B cell (primary cell): ENCODE results near the gene CFD. TPM values are rescaled to one million over a fixed set of nuclear protein-coding genes. Genes with fewer than 3 reads are reported as not detected.
"Not testable (repeated sequence)": the region's sequence is repeated elsewhere in the genome, so short reads cannot be mapped to it uniquely, and the experiment has no call there.

Experiments used
- ATAC-seq: fragments of 200-7000 bp; cut with Tn5 transposase; one replicate; pipeline ENCODE4 v1.10.0; 2021; ENCODE audit warnings: low read depth, mild to moderate bottlenecking, moderate number of reproducible peaks, moderate library complexity
- CTCF ChIA-PET: fragments of 350-600 bp; sonication (Branson Sonifier 250); formaldehyde crosslinking; loops from one replicate; lab custom pipeline; 2021; ENCODE audit warnings: antibody characterized with exemption, inconsistent platforms; lab: Charles Lee
- POLR2A ChIA-PET: fragments of 350-600 bp; sonication (Branson Sonifier 250); formaldehyde crosslinking; loops from one replicate; lab custom pipeline; 2021; ENCODE audit warnings: antibody characterized with exemption; lab: Charles Lee
- DNase-seq: peaks from one replicate; pipeline ENCODE4 v3.0.0; 2013
- H2AFZ ChIP-seq: 2 replicates; pipeline ENCODE4 v1.6.1; 2012; ENCODE audit warnings: mild to moderate bottlenecking, low read depth, low read length; ENCODE audit not compliant: insufficient read depth, poor library complexity, severe bottlenecking
- H3K27ac ChIP-seq, 2 donors: 1 replicate in 1 of 2; 2 replicates in 1 of 2; pipeline ENCODE4 v1.5.1; 2012 to 2013; ENCODE audit warnings: low read length in 2 of 2, mild to moderate bottlenecking in 2 of 2, moderate library complexity in 1 of 2
- H3K27me3 ChIP-seq, 4 experiments: fragments of 200-600 bp in 1 of 4; sonication (generic) in 1 of 4; replicated peaks in 1 of 4; 1 replicate in 2 of 4; 2 replicates in 2 of 4; pipeline versions ENCODE4 v1.6.1 to v1.7.0; 2013 to 2016; ENCODE audit warnings: low read length in 3 of 4, mild to moderate bottlenecking in 2 of 4, mixed read lengths in 1 of 4, moderate library complexity in 1 of 4; ENCODE audit not compliant: insufficient read depth in 4 of 4, control insufficient read depth in 3 of 4; ENCODE audit errors: control extremely low read depth in 1 of 4
- H3K36me3 ChIP-seq, 2 experiments: replicated peaks in 1 of 2; 1 replicate in 1 of 2; 2 replicates in 1 of 2; pipeline versions ENCODE4 v1.6.1 to v1.7.1; 2013; ENCODE audit warnings: low read length in 1 of 2; ENCODE audit not compliant: insufficient read depth in 2 of 2, control insufficient read depth in 1 of 2; ENCODE audit errors: control extremely low read depth in 1 of 2, extremely low read depth in 1 of 2
- H3K4me1 ChIP-seq, 2 donors: fragments of 200-600 bp in 1 of 2; sonication (generic) in 1 of 2; 1 replicate in 1 of 2; 2 replicates in 1 of 2; pipeline versions ENCODE4 v1.5.1 to v1.6.1; 2013 to 2017; ENCODE audit warnings: low read length in 2 of 2; ENCODE audit not compliant: control insufficient read depth in 2 of 2, insufficient read depth in 2 of 2
- H3K4me2 ChIP-seq: replicated peaks from 2 replicates; pipeline ENCODE3; 2012; ENCODE audit warnings: mild to moderate bottlenecking, low read depth, low read length; ENCODE audit not compliant: poor library complexity, severe bottlenecking
- H3K4me3 ChIP-seq, 5 experiments: fragments of 200-600 bp in 1 of 5; sonication (generic) in 1 of 5; 1 replicate in 3 of 5; 2 replicates in 2 of 5; pipeline versions ENCODE4 v1.5.1 to v1.7.0; 2011 to 2016; ENCODE audit warnings: low read length in 4 of 5, mild to moderate bottlenecking in 4 of 5, low read depth in 2 of 5, control low read depth in 1 of 5, moderate library complexity in 1 of 5; ENCODE audit not compliant: insufficient read depth in 1 of 5; ENCODE audit errors: control extremely low read depth in 1 of 5, extremely low read depth in 1 of 5
- H3K79me2 ChIP-seq: fragments of 200-600 bp; sonication (generic); one replicate; pipeline ENCODE4 v1.6.0; 2016; ENCODE audit warnings: low read length; ENCODE audit not compliant: control insufficient read depth, insufficient read depth
- H3K9ac ChIP-seq: fragments of 200-600 bp; sonication (generic); 2 replicates; pipeline ENCODE4 v1.6.1; 2017; ENCODE audit warnings: mild to moderate bottlenecking, low read length, moderate library complexity
- H3K9me3 ChIP-seq, 3 donors: one replicate each; pipeline versions ENCODE4 v1.6.1 to v1.7.1; 2013; ENCODE audit warnings: low read length in 2 of 3; ENCODE audit not compliant: control insufficient read depth in 2 of 3, insufficient read depth in 1 of 3; ENCODE audit errors: control extremely low read depth in 1 of 3
- H4K20me1 ChIP-seq: 2 replicates; pipeline ENCODE4 v1.6.0; 2012; ENCODE audit warnings: mild to moderate bottlenecking, low read length; ENCODE audit not compliant: insufficient read depth, control insufficient read depth, poor library complexity, severe bottlenecking
- H3K27ac Mint-ChIP-seq: one replicate; pipeline ENCODE4 v1.8.0; 2021; ENCODE audit warnings: mixed read lengths
- H3K27me3 Mint-ChIP-seq: one replicate; pipeline ENCODE4 v1.8.0; 2021; ENCODE audit warnings: mixed read lengths
- H3K4me1 Mint-ChIP-seq: one replicate; pipeline ENCODE4 v1.8.0; 2021; ENCODE audit warnings: mixed read lengths
- H3K4me3 Mint-ChIP-seq: one replicate; pipeline ENCODE4 v1.8.0; 2021; ENCODE audit warnings: mixed read lengths
- H3K9me3 Mint-ChIP-seq: one replicate; pipeline ENCODE4 v1.8.0; 2022; ENCODE audit warnings: mixed read lengths; ENCODE audit not compliant: insufficient read depth
- CTCF ChIP-seq: fragments of 200-600 bp; IDR thresholded peaks from one replicate; pipeline ENCODE4 v1.8.0; 2022; ENCODE audit warnings: antibody characterized with exemption, mild to moderate bottlenecking
- EZH2 ChIP-seq: IDR thresholded peaks from 2 replicates; pipeline ENCODE4 v1.6.1; 2012; ENCODE audit warnings: borderline replicate concordance, low read depth, mild to moderate bottlenecking, moderate library complexity, low read length; ENCODE audit not compliant: insufficient read depth, poor library complexity, severe bottlenecking
- WGBS: methylation state at CpG from one replicate; pipeline ENCODE4 v1.1.5; 2013; ENCODE audit warnings: missing lambda C conversion rate; ENCODE audit not compliant: insufficient coverage; 5-methylcytosine and 5-hydroxymethylcytosine counted together
- intact Hi-C: fragments of 100-400 bp; cut with micrococcal nuclease; formaldehyde crosslinking; loops from one replicate; pipeline ENCODE4 v1.10.0; 2022
- polyA plus RNA-seq: library from polyadenylated mRNA; depleted of rRNA; stranded (reverse); fragments of >200 nt; gene quantifications from 2 replicates; pipeline ENCODE4 v1.2.3, GENCODE V29; 2012
- total RNA-seq, 2 donors: library from RNA; stranded (reverse); fragments of 120-200 nt in 1 of 2; gene quantifications; 1 replicate in 1 of 2; 2 replicates in 1 of 2; pipeline versions ENCODE4 v1.2.3 to v1.2.4, GENCODE V29; 2013 to 2022

Gene CFD
- total and polyA plus RNA-seq, 2 donors (not counting 1 experiment from before 2014, with no cell fraction given) = 0.79 to 6.6 TPM

GRCh38 chr19:849195-849594 is 10.3 kb upstream of the CFD start:
- peaks cover 30% of the 10 kb centered on the region for H3K27me3 Mint-ChIP-seq
- H3K79me2 ChIP-seq, ATAC-seq, intact Hi-C loops, CTCF ChIA-PET, H4K20me1 ChIP-seq, H3K27ac ChIP-seq, DNase-seq, H3K4me3 ChIP-seq, H3K4me1 Mint-ChIP-seq, H3K4me1 ChIP-seq, H3K4me3 Mint-ChIP-seq, H3K27ac Mint-ChIP-seq, H3K9ac ChIP-seq, H3K4me2 ChIP-seq, H2AFZ ChIP-seq, H3K9me3 Mint-ChIP-seq, H3K36me3 ChIP-seq: not testable (repeated sequence)
- 76% methylated on average over 7 of the region's 8 CpGs for WGBS
- Histone ChIP-seq H3K9me3 (peaks cover 0 to 13% (median 0%) of the 10 kb centered on the region in 3 donors), H3K27me3 (peaks cover 0 to 71% (median 19%) of the 10 kb centered on the region in 4 experiments)
- POLR2A ChIA-PET = interaction anchor here (0.8 kb wide), 2 partner anchors 8 to 12 kb away, joined by 4 read pairs; no protein-coding TSS in a partner anchor

- no peak overlapping the region for H3K27ac Mint-ChIP-seq
- H3K4me1 Mint-ChIP-seq = peaks cover 3% of the 10 kb centered on the region
- DNase-seq (no peak), ATAC-seq (no peak)
- no peak overlapping the region for H3K4me3 Mint-ChIP-seq
- no peaks in the 10 kb centered on the region for H3K4me1 ChIP-seq
- TF ChIP-seq EZH2 = no peak
- no peak for TF ChIP-seq CTCF
- H3K27ac ChIP-seq = no peak overlapping the region
- no peaks in the 10 kb centered on the region for H3K79me2 ChIP-seq
- intact Hi-C loops = no loop called here
- H3K27me3 Mint-ChIP-seq = peaks cover 25% of the 10 kb centered on the region
- POLR2A ChIA-PET = no interaction called here
- no peaks in the 10 kb centered on the region for H3K9me3 Mint-ChIP-seq
- H2AFZ ChIP-seq = no peak overlapping the region
- H3K9me3 ChIP-seq = peaks cover 0 to 13% (median 0%) of the 10 kb centered on the region in 3 donors
- no peak overlapping the region for H3K4me3 ChIP-seq
- no peak overlapping the region for H3K4me2 ChIP-seq
- CTCF ChIA-PET = interaction anchor here (0.9 to 1.6 kb wide), 3 partner anchors 13 to 73 kb away, joined by 3 to 6 read pairs (median 5); no protein-coding TSS in a partner anchor
- WGBS = 27% methylated on average over 20 of the region's 28 CpGs
- H3K27me3 ChIP-seq = peaks cover 0 to 62% (median 15%) of the 10 kb centered on the region in 4 experiments
- H4K20me1 ChIP-seq = no peaks in the 10 kb centered on the region
- H3K36me3 ChIP-seq = no peaks in the 10 kb centered on the region
- H3K9ac ChIP-seq = no peak overlapping the region
Measured at GRCh38 chr19:850221-850978, 9.1 kb upstream of the CFD start.
